ENCODE data around the gene C1orf141.

DNA sequence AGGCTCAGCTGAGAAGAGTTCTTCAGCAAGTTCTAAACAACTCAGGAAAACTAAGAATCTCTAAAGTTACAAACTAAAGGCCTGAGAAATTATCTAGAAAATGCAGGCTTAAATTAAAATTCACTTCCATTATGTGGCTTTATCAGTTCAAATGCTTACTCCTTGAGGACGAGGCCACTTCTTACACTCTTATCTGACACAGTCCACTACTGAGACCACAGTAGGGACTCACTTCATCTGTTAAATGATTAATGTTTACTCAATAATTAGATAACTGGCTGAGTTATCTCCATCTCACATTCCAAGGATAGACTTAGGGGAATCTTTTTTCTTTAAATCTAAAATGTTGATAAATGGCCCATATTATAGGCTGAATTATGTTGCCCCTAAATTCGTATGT, 1.6 kb downstream of the C1orf141 start:
- TF ChIP-seq CTCF (IDR thresholded peaks at IDR 0.05) (no peak), POLR2A (IDR thresholded peaks at IDR 0.05) (no peak)

Data from adrenal gland (tissue), 5 donors.